ENCODE data around the gene FXYD4. TPM values are rescaled to one million over a fixed set of nuclear protein-coding genes. Genes with fewer than 3 reads are reported as not detected.
A peak's percentile ranks its signal among the peaks of the same experiment; 100 is the strongest.
"Not testable (repeated sequence)": the region's sequence is repeated elsewhere in the genome, so short reads cannot be mapped to it uniquely, and the experiment has no call there.

The FXYD4 gene
- total RNA-seq, 4 donors from 2014 or later, result not detected

DNA sequence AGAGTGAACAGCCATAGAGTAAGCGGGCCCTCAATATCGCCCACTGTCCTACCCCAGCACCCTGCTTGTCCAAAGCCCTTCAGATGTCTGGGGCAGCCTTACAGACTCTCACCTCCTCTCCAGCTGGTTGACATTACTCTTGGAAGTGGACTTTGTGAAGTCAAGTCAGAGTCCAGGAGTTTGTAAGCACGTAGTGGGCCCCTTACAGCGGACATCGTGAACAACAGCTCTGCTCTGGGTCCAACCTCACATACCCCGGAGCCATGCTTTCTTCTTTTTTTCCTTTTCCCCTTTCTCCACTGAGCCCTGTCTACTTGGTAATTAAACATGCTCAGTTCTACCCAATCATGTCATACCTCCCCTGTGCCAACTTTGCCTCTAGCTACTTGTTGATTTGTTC is 20.1 kb downstream of the FXYD4 start:
- WGBS, 2 donors, result 90% methylated on average over 6 of the region's 6 CpGs
- H3K9me3 ChIP-seq, result no peaks in the 10 kb centered on the region
- DNase-seq (ENCODE audit: low spot score in 2 of 2), result no peak
- TF ChIP-seq POLR2A (IDR thresholded peaks at IDR 0.05), result no peak
- TF ChIP-seq EP300 (IDR thresholded peaks at IDR 0.05), result no peak
- TF ChIP-seq, protein P1, sequence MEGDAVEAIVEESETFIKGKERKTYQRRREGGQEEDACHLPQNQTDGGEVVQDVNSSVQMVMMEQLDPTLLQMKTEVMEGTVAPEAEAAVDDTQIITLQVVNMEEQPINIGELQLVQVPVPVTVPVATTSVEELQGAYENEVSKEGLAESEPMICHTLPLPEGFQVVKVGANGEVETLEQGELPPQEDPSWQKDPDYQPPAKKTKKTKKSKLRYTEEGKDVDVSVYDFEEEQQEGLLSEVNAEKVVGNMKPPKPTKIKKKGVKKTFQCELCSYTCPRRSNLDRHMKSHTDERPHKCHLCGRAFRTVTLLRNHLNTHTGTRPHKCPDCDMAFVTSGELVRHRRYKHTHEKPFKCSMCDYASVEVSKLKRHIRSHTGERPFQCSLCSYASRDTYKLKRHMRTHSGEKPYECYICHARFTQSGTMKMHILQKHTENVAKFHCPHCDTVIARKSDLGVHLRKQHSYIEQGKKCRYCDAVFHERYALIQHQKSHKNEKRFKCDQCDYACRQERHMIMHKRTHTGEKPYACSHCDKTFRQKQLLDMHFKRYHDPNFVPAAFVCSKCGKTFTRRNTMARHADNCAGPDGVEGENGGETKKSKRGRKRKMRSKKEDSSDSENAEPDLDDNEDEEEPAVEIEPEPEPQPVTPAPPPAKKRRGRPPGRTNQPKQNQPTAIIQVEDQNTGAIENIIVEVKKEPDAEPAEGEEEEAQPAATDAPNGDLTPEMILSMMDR (IDR thresholded peaks at IDR 0.05), result no peak
- H3K4me3 ChIP-seq, result no peak overlapping the region
- no peaks in the 10 kb centered on the region for H3K27me3 ChIP-seq
- peak overlapping the region in 1 of 4 donors; percentile 10 for H3K27ac ChIP-seq
- peaks cover 0 to 74% (median 21%) of the 10 kb centered on the region in 4 donors for H3K4me1 ChIP-seq
- peaks cover 3 to 85% (median 36%) of the 10 kb centered on the region in 3 donors for H3K36me3 ChIP-seq

DNA sequence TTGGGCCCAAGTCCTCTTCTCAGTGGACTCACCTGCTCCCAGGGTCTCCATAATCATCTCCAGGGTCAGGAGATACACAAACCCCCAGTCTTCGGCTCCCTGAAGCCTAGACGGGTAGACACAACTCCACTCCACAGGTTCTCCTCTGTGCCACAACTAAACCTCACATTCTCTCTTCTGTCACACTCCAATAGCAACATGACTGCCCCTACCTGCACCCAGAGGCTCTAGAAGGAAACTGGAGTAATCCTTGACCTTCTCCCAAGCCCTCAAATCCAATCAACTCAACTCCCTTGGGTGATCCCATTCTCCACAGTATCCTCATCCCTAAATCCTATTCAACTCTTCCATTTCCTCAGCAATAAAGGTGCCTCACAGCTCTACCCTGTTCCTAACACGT is 21.3 kb downstream of the FXYD4 start:
- H3K9me3 ChIP-seq, result no peaks in the 10 kb centered on the region
- peaks cover 2 to 72% (median 23%) of the 10 kb centered on the region in 3 donors for H3K36me3 ChIP-seq
- no peak for DNase-seq (ENCODE audit: low spot score in 2 of 2)
- H3K4me3 ChIP-seq, result no peak overlapping the region
- H3K27ac ChIP-seq, result no peak overlapping the region
- H3K27me3 ChIP-seq, result no peaks in the 10 kb centered on the region
- H3K4me1 ChIP-seq, result peaks cover 0 to 78% (median 23%) of the 10 kb centered on the region in 4 donors
- TF ChIP-seq EP300 (IDR thresholded peaks at IDR 0.05) (no peak), POLR2A (IDR thresholded peaks at IDR 0.05) (no peak)
- TF ChIP-seq, protein P1 (IDR thresholded peaks at IDR 0.05), result no peak
- 89 to 91% methylated on average over 3 of the region's 3 CpGs for WGBS, 2 donors

DNA sequence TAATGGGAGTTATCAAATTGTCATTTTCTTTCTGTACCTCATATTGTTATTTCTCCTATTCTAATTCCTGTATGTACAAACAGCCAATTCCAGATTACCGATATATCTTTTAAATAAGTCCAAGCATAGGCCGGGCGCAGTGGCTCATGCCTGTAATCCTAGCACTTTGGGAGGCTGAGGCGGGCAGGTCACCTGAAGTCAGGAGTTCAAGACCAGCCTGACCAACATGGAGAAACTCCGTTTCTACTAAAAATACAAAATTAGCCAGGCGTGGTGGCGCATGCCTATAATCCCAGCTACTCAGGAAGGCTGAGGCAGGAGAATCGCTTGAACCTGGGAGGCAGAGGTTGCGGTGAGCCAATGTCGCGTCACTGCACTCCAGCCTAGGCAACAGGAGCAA is 21.8 kb downstream of the FXYD4 start:
- H3K4me1 ChIP-seq, result peaks cover 0 to 83% (median 26%) of the 10 kb centered on the region in 4 donors
- DNase-seq (ENCODE audit: low spot score in 2 of 2); H3K27ac ChIP-seq; H3K4me3 ChIP-seq; H3K9me3 ChIP-seq; H3K27me3 ChIP-seq: not testable (repeated sequence)
- WGBS, 2 donors, result 89 to 92% methylated on average over 11 of the region's 11 CpGs
- peaks cover 0 to 68% (median 23%) of the 10 kb centered on the region in 3 donors for H3K36me3 ChIP-seq

DNA sequence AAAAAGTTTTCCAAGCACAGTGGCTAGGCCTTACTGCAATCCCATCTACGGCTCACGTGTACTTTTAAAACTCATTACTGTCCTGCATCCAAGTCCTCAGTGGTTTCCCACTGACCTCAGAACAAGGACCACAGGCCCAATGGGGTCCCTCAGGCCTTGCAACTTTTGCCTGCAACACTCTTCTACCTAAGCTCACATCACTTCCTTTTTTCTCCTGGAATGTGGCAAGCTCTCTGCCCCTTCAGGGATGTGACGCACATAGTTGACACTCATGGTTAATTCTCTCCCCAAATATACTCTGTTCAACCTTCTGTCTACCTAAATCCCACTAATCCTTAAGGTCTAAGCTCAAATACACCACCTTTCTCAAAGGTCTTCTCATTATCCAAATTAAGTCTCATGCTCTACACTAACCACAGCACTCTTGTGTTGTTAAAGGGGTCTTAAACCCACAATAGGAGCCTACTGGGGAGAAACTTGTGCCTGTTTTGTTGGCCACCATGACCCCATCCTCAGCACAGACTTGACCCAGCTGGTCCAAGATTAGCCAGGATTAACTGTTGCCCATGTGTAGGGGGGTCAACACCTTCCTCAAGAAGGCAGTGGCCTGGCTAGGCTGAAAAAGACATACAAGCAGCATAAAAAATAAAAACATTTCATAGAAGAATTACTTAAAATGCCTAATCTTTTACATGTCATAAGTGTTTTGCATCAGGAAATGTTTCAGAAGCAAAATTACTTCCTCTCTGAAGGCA is 22.3 kb downstream of the FXYD4 start:
- Histone ChIP-seq H3K27me3 (no peaks in the 10 kb centered on the region), H3K4me3 (no peak overlapping the region), H3K9me3 (no peaks in the 10 kb centered on the region), H3K4me1 (peaks cover 0 to 89% (median 32%) of the 10 kb centered on the region in 4 donors), H3K36me3 (peaks cover 0 to 62% (median 23%) of the 10 kb centered on the region in 3 donors), H3K27ac (peak overlapping the region in 2 of 4 donors; percentile 15 to 100)
- 73% methylated on average over 3 of the region's 3 CpGs for WGBS, 2 donors
- TF ChIP-seq POLR2A (IDR thresholded peaks at IDR 0.05) (no peak), EP300 (IDR thresholded peaks at IDR 0.05) (no peak)
- TF ChIP-seq, protein P1 (IDR thresholded peaks at IDR 0.05), result no peak
- DNase-seq (ENCODE audit: low spot score in 2 of 2), result no peak

DNA sequence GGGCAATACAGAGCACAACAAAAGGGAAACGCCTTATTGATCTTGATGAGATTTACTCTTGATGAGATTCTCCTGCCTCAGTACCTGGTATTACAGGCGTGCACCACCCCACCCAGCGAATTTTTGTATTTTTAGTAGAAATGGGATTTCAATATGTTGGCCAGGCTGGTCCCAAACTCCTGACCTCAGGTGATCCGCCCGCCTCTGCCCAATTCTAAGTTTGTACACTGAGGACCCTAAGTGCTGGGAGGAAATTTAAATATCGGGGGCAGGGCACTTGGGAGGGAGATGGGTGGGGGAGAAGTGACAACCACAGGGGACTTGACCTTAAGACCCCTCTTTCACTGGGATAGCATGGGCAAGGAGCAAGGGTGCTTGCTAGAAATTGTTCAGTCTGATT is 23.4 kb downstream of the FXYD4 start:
- Histone ChIP-seq H3K27ac (peak overlapping the region in 2 of 4 donors; percentile 21 to 100), H3K9me3 (no peaks in the 10 kb centered on the region), H3K4me1 (peaks cover 0 to 90% (median 40%) of the 10 kb centered on the region in 4 donors), H3K4me3 (no peak overlapping the region), H3K27me3 (no peaks in the 10 kb centered on the region), H3K36me3 (peaks cover 0 to 58% (median 19%) of the 10 kb centered on the region in 3 donors)
- TF ChIP-seq EP300 (IDR thresholded peaks at IDR 0.05) (no peak), POLR2A (IDR thresholded peaks at IDR 0.05) (no peak)
- TF ChIP-seq, protein P1 (IDR thresholded peaks at IDR 0.05), result no peak
- DNase-seq (ENCODE audit: low spot score in 2 of 2), result no peak
- WGBS, 2 donors, result 77% methylated on average over 6 of the region's 6 CpGs
